GM23338 (cell line): ENCODE measurements around the gene BTNL2. TPM values are rescaled to one million over a fixed set of nuclear protein-coding genes. Genes with fewer than 3 reads are reported as not detected.

Experiments used
- ATAC-seq: fragments of 200-7000 bp; cut with Tn5 transposase; 3 replicates; pipeline ENCODE4 v1.9.1; 2020
- DNase-seq: peaks from one replicate; pipeline ENCODE4 v3.0.0-alpha.2; 2015; ENCODE audit warnings: low spot score
- H2AFZ ChIP-seq: fragments of 200-600 bp; sonication (generic); 2 replicates; pipeline ENCODE4 v1.8.0; 2016; ENCODE audit warnings: antibody characterized with exemption, mild to moderate bottlenecking, moderate library complexity
- H3F3A ChIP-seq: fragments of 200-600 bp; sonication (generic); replicated peaks from 2 replicates; pipeline ENCODE4 v1.8.0; 2017; ENCODE audit warnings: antibody characterized with exemption, mixed run types, low read depth
- H3K27ac ChIP-seq: fragments of 200-600 bp; sonication (generic); 2 replicates; pipeline ENCODE4 v1.6.1; 2016; ENCODE audit warnings: low read depth
- H3K27me3 ChIP-seq: fragments of 200-600 bp; sonication (generic); 2 replicates; pipeline ENCODE4 v1.8.0; 2016; ENCODE audit warnings: mild to moderate bottlenecking, mixed run types, moderate library complexity; ENCODE audit not compliant: insufficient read depth
- H3K36me3 ChIP-seq: fragments of 200-600 bp; sonication (generic); 2 replicates; pipeline ENCODE4 v1.8.0; 2016; ENCODE audit warnings: mild to moderate bottlenecking; ENCODE audit not compliant: insufficient read depth
- H3K4me1 ChIP-seq: fragments of 200-600 bp; sonication (generic); 2 replicates; pipeline ENCODE4 v1.8.0; 2016; ENCODE audit warnings: mild to moderate bottlenecking, moderate library complexity; ENCODE audit not compliant: insufficient read depth
- H3K4me2 ChIP-seq: fragments of 200-600 bp; sonication (generic); 2 replicates; pipeline ENCODE4 v1.7.1; 2017; ENCODE audit warnings: mixed run types
- H3K4me3 ChIP-seq: fragments of 200-600 bp; sonication (generic); 2 replicates; pipeline ENCODE4 v1.6.1; 2016; ENCODE audit warnings: mixed run types
- H3K79me2 ChIP-seq: fragments of 200-600 bp; sonication (generic); replicated peaks from 2 replicates; pipeline ENCODE4 v1.8.0; 2017; ENCODE audit warnings: mild to moderate bottlenecking; ENCODE audit not compliant: insufficient read depth
- H3K9me2 ChIP-seq: fragments of 200-600 bp; sonication (generic); 2 replicates; pipeline ENCODE4 v1.8.0; 2017; ENCODE audit not compliant: insufficient read depth
- H4K20me1 ChIP-seq: fragments of 200-600 bp; sonication (generic); replicated peaks from 2 replicates; pipeline ENCODE4 v1.8.0; 2017; ENCODE audit warnings: mild to moderate bottlenecking; ENCODE audit not compliant: insufficient read depth
- H3K27ac Mint-ChIP-seq: 2 replicates; pipeline ENCODE4 v1.8.0; 2020; ENCODE audit warnings: inconsistent platforms, mild to moderate bottlenecking, moderate library complexity, mixed read lengths
- H3K27me3 Mint-ChIP-seq: 3 replicates; pipeline ENCODE4 v1.8.0; 2022; ENCODE audit warnings: low read depth, mild to moderate bottlenecking, moderate library complexity, mixed read lengths, inconsistent platforms; ENCODE audit not compliant: insufficient read depth, poor library complexity
- H3K36me3 Mint-ChIP-seq: 3 replicates; pipeline ENCODE4 v1.8.0; 2021; ENCODE audit warnings: low read depth, mild to moderate bottlenecking, inconsistent platforms, moderate library complexity, mixed read lengths
- H3K4me1 Mint-ChIP-seq: 3 replicates; pipeline ENCODE4 v1.8.0; 2020; ENCODE audit warnings: mild to moderate bottlenecking, inconsistent platforms, mixed read lengths
- H3K4me3 Mint-ChIP-seq: 3 replicates; pipeline ENCODE4 v1.8.0; 2021; ENCODE audit warnings: moderate library complexity, mild to moderate bottlenecking, inconsistent platforms, mixed read lengths
- H3K9me3 Mint-ChIP-seq: 3 replicates; pipeline ENCODE4 v1.8.0; 2020; ENCODE audit warnings: moderate library complexity, mild to moderate bottlenecking, inconsistent platforms, mixed read lengths
- CREB1 ChIP-seq: fragments of 250-450 bp; sonication (Bioruptor Pico); IDR thresholded peaks from 2 replicates; pipeline ENCODE4 v1.5.0; 2020; ENCODE audit warnings: low read depth, mild to moderate bottlenecking, moderate library complexity
- EZH2 ChIP-seq: fragments of 200-600 bp; sonication (generic); IDR thresholded peaks from one replicate; pipeline ENCODE4 v1.8.0; 2017; ENCODE audit warnings: antibody characterized with exemption, mild to moderate bottlenecking, low read depth; ENCODE audit not compliant: unreplicated experiment
- EZH2phosphoT487 ChIP-seq: fragments of 200-600 bp; sonication (generic); IDR thresholded peaks from one replicate; pipeline ENCODE4 v1.8.1; 2018; ENCODE audit warnings: antibody characterized with exemption; ENCODE audit not compliant: unreplicated experiment
- JUNB ChIP-seq: IDR thresholded peaks from one replicate; pipeline ENCODE4 v1.6.1; 2016; ENCODE audit warnings: antibody characterized with exemption; ENCODE audit not compliant: unreplicated experiment
- NANOG ChIP-seq: IDR thresholded peaks from 2 replicates; pipeline ENCODE4 v1.6.1; 2016; ENCODE audit warnings: antibody characterized with exemption, borderline replicate concordance
- POLR2AphosphoS5 ChIP-seq: IDR thresholded peaks from 2 replicates; pipeline ENCODE4 v1.6.1; 2016; ENCODE audit warnings: antibody characterized with exemption, low read depth
- ZNF114 ChIP-seq: fragments of 250-450 bp; sonication (Bioruptor Pico); IDR thresholded peaks from 2 replicates; pipeline ENCODE4 v1.5.0; 2020; ENCODE audit warnings: mild to moderate bottlenecking, moderate library complexity
- ZNF331 ChIP-seq: fragments of 250-450 bp; sonication (Bioruptor Pico); IDR thresholded peaks from 2 replicates; pipeline ENCODE4 v1.5.0; 2020; ENCODE audit warnings: low read depth, mild to moderate bottlenecking, moderate library complexity
- long read RNA-seq: library from polyadenylated mRNA; unstranded; transcript quantifications from one replicate; pipeline ENCODE4 v2.0.0, GENCODE V29; 2020; ENCODE audit not compliant: unreplicated experiment
- polyA plus RNA-seq: library from polyadenylated mRNA; unstranded; fragments of >200 nt; fragmentation: Nextera tagmentation; extraction: Ambion mirVana; gene quantifications from 2 replicates; pipeline ENCODE4 v1.2.1, GENCODE V29; 2016
- total RNA-seq: library from RNA; depleted of rRNA; stranded (reverse); fragments of >200 nt; shearing (Covaris generic); gene quantifications from 2 replicates; pipeline ENCODE4 v1.2.3, GENCODE V29; 2014; rRNA removed
- TF ChIP-seq, protein P1 (sequence below): IDR thresholded peaks from one replicate; pipeline ENCODE4 v1.6.1; 2018; ENCODE audit warnings: antibody characterized with exemption; ENCODE audit not compliant: unreplicated experiment
- TF ChIP-seq, protein P2 (sequence below): IDR thresholded peaks from 2 replicates; pipeline ENCODE4 v1.6.1; 2016; ENCODE audit warnings: antibody characterized with exemption
- TF ChIP-seq, protein P3 (sequence below), 2 experiments: fragments of 200-600 bp in 1 of 2; sonication (generic) in 1 of 2; conservative IDR thresholded peaks; 2 replicates each; pipeline versions ENCODE4 v1.5.1 to v1.6.1; 2016 to 2017; ENCODE audit warnings: antibody characterized with exemption in 2 of 2, low read depth in 2 of 2, mild to moderate bottlenecking in 2 of 2, moderate library complexity in 1 of 2

Gene BTNL2, protein sequence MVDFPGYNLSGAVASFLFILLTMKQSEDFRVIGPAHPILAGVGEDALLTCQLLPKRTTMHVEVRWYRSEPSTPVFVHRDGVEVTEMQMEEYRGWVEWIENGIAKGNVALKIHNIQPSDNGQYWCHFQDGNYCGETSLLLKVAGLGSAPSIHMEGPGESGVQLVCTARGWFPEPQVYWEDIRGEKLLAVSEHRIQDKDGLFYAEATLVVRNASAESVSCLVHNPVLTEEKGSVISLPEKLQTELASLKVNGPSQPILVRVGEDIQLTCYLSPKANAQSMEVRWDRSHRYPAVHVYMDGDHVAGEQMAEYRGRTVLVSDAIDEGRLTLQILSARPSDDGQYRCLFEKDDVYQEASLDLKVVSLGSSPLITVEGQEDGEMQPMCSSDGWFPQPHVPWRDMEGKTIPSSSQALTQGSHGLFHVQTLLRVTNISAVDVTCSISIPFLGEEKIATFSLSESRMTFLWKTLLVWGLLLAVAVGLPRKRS
- not detected in 2 replicates for total RNA-seq
- not detected in 2 replicates for polyA plus RNA-seq
- long read RNA-seq = 0 reads

DNA sequence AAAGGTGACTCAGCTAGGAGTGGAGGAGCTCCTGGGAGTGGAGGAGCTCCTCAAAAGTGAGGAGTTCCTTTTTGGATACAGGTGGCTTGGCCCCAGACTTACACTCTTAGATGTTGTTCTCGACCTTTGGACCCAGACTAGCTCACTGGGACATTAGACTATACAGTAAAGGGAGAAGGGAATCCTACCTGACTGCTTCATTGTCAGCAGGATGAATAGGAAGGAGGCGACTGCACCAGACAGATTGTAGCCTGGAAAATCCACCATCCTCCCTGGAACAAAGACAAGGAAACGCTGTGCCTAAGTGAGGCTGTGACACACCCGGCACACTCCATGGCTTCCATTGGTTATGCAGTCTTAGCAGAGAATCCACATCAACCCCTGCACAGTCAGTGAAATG is at the start of gene BTNL2:
BTNL2 (minus strand) TSS at position 325 of the 400 bp plus-strand sequence; CDS start at position 267, 58 bp downstream.
- Histone ChIP-seq H3K4me1 (no peaks in the 10 kb centered on the region), H3K4me2 (no peak within 1 kb of the TSS), H3K36me3 (no peaks in the 10 kb centered on the region), H3F3A (no peaks in the 10 kb centered on the region), H3K9me2 (no peaks in the 10 kb centered on the region), H3K79me2 (no peaks in the 10 kb centered on the region), H3K27me3 (no peaks in the 10 kb centered on the region), H4K20me1 (no peaks in the 10 kb centered on the region), H3K4me3 (no peak within 1 kb of the TSS), H2AFZ (peak within 1 kb of the TSS; percentile 69), H3K27ac (no peak within 1 kb of the TSS)
- no peak for TF ChIP-seq ZNF114
- no peak for TF ChIP-seq NANOG
- TF ChIP-seq, protein P1, sequence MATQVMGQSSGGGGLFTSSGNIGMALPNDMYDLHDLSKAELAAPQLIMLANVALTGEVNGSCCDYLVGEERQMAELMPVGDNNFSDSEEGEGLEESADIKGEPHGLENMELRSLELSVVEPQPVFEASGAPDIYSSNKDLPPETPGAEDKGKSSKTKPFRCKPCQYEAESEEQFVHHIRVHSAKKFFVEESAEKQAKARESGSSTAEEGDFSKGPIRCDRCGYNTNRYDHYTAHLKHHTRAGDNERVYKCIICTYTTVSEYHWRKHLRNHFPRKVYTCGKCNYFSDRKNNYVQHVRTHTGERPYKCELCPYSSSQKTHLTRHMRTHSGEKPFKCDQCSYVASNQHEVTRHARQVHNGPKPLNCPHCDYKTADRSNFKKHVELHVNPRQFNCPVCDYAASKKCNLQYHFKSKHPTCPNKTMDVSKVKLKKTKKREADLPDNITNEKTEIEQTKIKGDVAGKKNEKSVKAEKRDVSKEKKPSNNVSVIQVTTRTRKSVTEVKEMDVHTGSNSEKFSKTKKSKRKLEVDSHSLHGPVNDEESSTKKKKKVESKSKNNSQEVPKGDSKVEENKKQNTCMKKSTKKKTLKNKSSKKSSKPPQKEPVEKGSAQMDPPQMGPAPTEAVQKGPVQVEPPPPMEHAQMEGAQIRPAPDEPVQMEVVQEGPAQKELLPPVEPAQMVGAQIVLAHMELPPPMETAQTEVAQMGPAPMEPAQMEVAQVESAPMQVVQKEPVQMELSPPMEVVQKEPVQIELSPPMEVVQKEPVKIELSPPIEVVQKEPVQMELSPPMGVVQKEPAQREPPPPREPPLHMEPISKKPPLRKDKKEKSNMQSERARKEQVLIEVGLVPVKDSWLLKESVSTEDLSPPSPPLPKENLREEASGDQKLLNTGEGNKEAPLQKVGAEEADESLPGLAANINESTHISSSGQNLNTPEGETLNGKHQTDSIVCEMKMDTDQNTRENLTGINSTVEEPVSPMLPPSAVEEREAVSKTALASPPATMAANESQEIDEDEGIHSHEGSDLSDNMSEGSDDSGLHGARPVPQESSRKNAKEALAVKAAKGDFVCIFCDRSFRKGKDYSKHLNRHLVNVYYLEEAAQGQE = no peak
- TF ChIP-seq CREB1 = no peak
- H3K27ac Mint-ChIP-seq = no peak within 1 kb of the TSS; the same call in 1 of the 2 replicates
- no peaks in the 10 kb centered on the region for H3K36me3 Mint-ChIP-seq
- no peaks in the 10 kb centered on the region for H3K9me3 Mint-ChIP-seq
- peaks cover 3% of the 10 kb centered on the region; the same call in 2 of the 3 replicates for H3K4me1 Mint-ChIP-seq
- no peak within 1 kb of the TSS for H3K4me3 Mint-ChIP-seq
- H3K27me3 Mint-ChIP-seq = peaks cover 3% of the 10 kb centered on the region
- DNase-seq = peak; percentile 13
- ATAC-seq = peak; percentile 45; the same call in 2 of the 3 replicates

DNA sequence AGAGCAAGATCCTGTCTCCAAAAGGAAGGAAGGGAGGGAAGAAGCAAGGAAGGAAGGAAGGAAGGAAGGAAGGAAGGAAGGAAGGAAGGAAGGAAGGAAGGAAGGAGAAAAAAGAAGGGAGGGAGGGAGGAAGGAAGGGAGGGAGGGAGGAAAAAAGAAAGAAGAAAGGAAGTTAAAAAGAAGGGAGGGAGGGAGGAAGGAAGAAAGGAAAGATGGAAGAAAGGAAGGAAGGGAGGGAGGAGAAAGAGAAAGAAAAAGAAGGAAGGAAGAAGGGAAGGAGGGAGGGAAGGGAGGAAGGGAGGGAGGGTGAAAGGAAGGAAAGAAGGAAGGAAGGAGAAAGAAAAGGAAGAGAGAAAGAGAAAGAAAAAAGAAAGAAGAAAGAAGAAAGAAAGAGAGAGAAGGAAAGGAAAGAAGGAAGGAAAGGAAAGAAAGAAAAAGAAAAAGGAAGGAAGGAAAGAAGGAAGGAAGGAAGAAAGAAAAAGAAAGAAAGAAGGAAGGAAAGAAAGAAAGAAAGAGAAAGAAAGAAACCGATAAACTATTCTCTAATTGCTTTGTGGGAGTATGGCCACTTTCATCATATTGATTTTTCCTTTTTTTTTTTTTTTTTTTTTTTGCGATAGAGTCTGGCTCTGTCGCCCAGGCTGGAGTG is 42.2 kb upstream of the BTNL2 start:
- Mint-ChIP-seq H3K27ac (no peak overlapping the region), H3K36me3 (peaks cover 9% of the 10 kb centered on the region; the same call in 2 of the 3 replicates), H3K4me3 (no peak overlapping the region), H3K27me3 (no peaks in the 10 kb centered on the region), H3K9me3 (peaks cover 33% of the 10 kb centered on the region), H3K4me1 (no peaks in the 10 kb centered on the region)
- H3F3A ChIP-seq = no peaks in the 10 kb centered on the region
- no peaks in the 10 kb centered on the region for H3K4me1 ChIP-seq
- no peaks in the 10 kb centered on the region for H3K79me2 ChIP-seq
- no peaks in the 10 kb centered on the region for H3K36me3 ChIP-seq
- no peak overlapping the region for H3K27ac ChIP-seq
- no peak overlapping the region for H2AFZ ChIP-seq
- no peaks in the 10 kb centered on the region for H3K27me3 ChIP-seq
- no peak overlapping the region for H3K4me3 ChIP-seq
- ATAC-seq = no peak
- no peak overlapping the region for H3K4me2 ChIP-seq
- H4K20me1 ChIP-seq = no peaks in the 10 kb centered on the region
- DNase-seq = no peak
- 0 out of 2 replicates have a peak, but pooled peaks cover 6% of the 10 kb centered on the region for H3K9me2 ChIP-seq
- TF ChIP-seq JUNB = no peak
- TF ChIP-seq, protein P2, sequence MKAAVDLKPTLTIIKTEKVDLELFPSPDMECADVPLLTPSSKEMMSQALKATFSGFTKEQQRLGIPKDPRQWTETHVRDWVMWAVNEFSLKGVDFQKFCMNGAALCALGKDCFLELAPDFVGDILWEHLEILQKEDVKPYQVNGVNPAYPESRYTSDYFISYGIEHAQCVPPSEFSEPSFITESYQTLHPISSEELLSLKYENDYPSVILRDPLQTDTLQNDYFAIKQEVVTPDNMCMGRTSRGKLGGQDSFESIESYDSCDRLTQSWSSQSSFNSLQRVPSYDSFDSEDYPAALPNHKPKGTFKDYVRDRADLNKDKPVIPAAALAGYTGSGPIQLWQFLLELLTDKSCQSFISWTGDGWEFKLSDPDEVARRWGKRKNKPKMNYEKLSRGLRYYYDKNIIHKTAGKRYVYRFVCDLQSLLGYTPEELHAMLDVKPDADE = no peak
- no peak for TF ChIP-seq ZNF114
- TF ChIP-seq ZNF331 (CRISPR knock-in tag) = no peak
- no peak for TF ChIP-seq EZH2
- no peak for TF ChIP-seq NANOG
- TF ChIP-seq POLR2AphosphoS5 = no peak
- TF ChIP-seq EZH2phosphoT487 = no peak
- no peak for TF ChIP-seq CREB1
- TF ChIP-seq, protein P1 = no peak
- TF ChIP-seq, protein P3, sequence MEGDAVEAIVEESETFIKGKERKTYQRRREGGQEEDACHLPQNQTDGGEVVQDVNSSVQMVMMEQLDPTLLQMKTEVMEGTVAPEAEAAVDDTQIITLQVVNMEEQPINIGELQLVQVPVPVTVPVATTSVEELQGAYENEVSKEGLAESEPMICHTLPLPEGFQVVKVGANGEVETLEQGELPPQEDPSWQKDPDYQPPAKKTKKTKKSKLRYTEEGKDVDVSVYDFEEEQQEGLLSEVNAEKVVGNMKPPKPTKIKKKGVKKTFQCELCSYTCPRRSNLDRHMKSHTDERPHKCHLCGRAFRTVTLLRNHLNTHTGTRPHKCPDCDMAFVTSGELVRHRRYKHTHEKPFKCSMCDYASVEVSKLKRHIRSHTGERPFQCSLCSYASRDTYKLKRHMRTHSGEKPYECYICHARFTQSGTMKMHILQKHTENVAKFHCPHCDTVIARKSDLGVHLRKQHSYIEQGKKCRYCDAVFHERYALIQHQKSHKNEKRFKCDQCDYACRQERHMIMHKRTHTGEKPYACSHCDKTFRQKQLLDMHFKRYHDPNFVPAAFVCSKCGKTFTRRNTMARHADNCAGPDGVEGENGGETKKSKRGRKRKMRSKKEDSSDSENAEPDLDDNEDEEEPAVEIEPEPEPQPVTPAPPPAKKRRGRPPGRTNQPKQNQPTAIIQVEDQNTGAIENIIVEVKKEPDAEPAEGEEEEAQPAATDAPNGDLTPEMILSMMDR (conservative IDR thresholded peaks at IDR 0.05; ENCODE audit: low read depth in 2 of 2) = no peak
